ENCODE results near the gene LRRC8E. TPM values are rescaled to one million over a fixed set of nuclear protein-coding genes. Genes with fewer than 3 reads are reported as not detected.
"Not testable (repeated sequence)": the region's sequence is repeated elsewhere in the genome, so short reads cannot be mapped to it uniquely, and the experiment has no call there.

Gene LRRC8E
- total RNA-seq, 1 donor from 2014 or later: not detected

GRCh38 chr19:7858109-7858770 is 30.1 kb upstream of the LRRC8E start:
- peak overlapping the region; percentile 75 for H3K4me3 Mint-ChIP-seq (ENCODE audit: unreplicated experiment)
- H3K4me1 Mint-ChIP-seq (ENCODE audit: low read depth, unreplicated experiment): peaks cover 3% of the 10 kb centered on the region
- no peak for TF ChIP-seq CTCF (IDR thresholded peaks at IDR 0.05; ENCODE audit: partially characterized antibody, unreplicated experiment)
- peak; percentile 85 for DNase-seq
- peak overlapping the region; percentile 59 for H3K27ac Mint-ChIP-seq (ENCODE audit: unreplicated experiment)
- peaks cover 7% of the 10 kb centered on the region for H3K9me3 Mint-ChIP-seq (ENCODE audit: unreplicated experiment)
- H3K27me3 Mint-ChIP-seq (ENCODE audit: unreplicated experiment): peaks cover 8% of the 10 kb centered on the region
- no peaks in the 10 kb centered on the region for H3K36me3 Mint-ChIP-seq (ENCODE audit: unreplicated experiment)

- H3K27ac Mint-ChIP-seq (ENCODE audit: unreplicated experiment); DNase-seq; H3K36me3 Mint-ChIP-seq (ENCODE audit: unreplicated experiment); H3K4me3 Mint-ChIP-seq (ENCODE audit: unreplicated experiment); H3K9me3 Mint-ChIP-seq (ENCODE audit: unreplicated experiment); H3K4me1 Mint-ChIP-seq (ENCODE audit: low read depth, unreplicated experiment): not testable (repeated sequence)
- peaks cover 11% of the 10 kb centered on the region for H3K27me3 Mint-ChIP-seq (ENCODE audit: unreplicated experiment)
These were observed 29.2 kb upstream of the LRRC8E start for GRCh38 chr19:7859087-7859486.

GRCh38 chr19:7859831-7860713 is 28.2 kb upstream of the LRRC8E start:
- no peak for DNase-seq
- TF ChIP-seq CTCF (IDR thresholded peaks at IDR 0.05; ENCODE audit: partially characterized antibody, unreplicated experiment): no peak
- Mint-ChIP-seq H3K4me1 (ENCODE audit: low read depth, unreplicated experiment) (peaks cover 3% of the 10 kb centered on the region), H3K9me3 (ENCODE audit: unreplicated experiment) (peaks cover 10% of the 10 kb centered on the region), H3K27ac (ENCODE audit: unreplicated experiment) (no peak overlapping the region), H3K36me3 (ENCODE audit: unreplicated experiment) (no peaks in the 10 kb centered on the region), H3K27me3 (ENCODE audit: unreplicated experiment) (peaks cover 15% of the 10 kb centered on the region), H3K4me3 (ENCODE audit: unreplicated experiment) (no peak overlapping the region)

- H3K9me3 Mint-ChIP-seq (ENCODE audit: unreplicated experiment): peaks cover 11% of the 10 kb centered on the region
- H3K4me3 Mint-ChIP-seq (ENCODE audit: unreplicated experiment): peak overlapping the region; percentile 25
- no peaks in the 10 kb centered on the region for H3K36me3 Mint-ChIP-seq (ENCODE audit: unreplicated experiment)
- no peak for TF ChIP-seq CTCF (IDR thresholded peaks at IDR 0.05; ENCODE audit: partially characterized antibody, unreplicated experiment)
- peak overlapping the region; percentile 43 for H3K27ac Mint-ChIP-seq (ENCODE audit: unreplicated experiment)
- DNase-seq: no peak
- peaks cover 14% of the 10 kb centered on the region for H3K27me3 Mint-ChIP-seq (ENCODE audit: unreplicated experiment)
- H3K4me1 Mint-ChIP-seq (ENCODE audit: low read depth, unreplicated experiment): peaks cover 3% of the 10 kb centered on the region
These were observed 27.3 kb upstream of the LRRC8E start for GRCh38 chr19:7860714-7861618.
